Bronchial epithelial cell (primary cell): ENCODE measurements around the gene PCCA. TPM values are rescaled to one million over a fixed set of nuclear protein-coding genes. Genes with fewer than 3 reads are reported as not detected.

Experiments used
- DNase-seq: peaks from one replicate; pipeline ENCODE4 v3.0.0-alpha.2; 2010; ENCODE audit warnings: low read depth
- FAIRE-seq: peaks from 2 replicates; lab custom pipeline; 2011; peaks lifted over from hg19 to GRCh38; lab: Jason Lieb, UNC
- H3K27me3 ChIP-seq: 2 replicates; pipeline ENCODE4 v1.5.1; 2011; ENCODE audit warnings: low read length; ENCODE audit not compliant: control insufficient read depth, insufficient read depth
- H3K36me3 ChIP-seq: 2 replicates; pipeline ENCODE4 v1.5.1; 2011; ENCODE audit warnings: low read length; ENCODE audit not compliant: control insufficient read depth, insufficient read depth
- H3K4me3 ChIP-seq: 2 replicates; pipeline ENCODE4 v1.5.1; 2011; ENCODE audit warnings: mild to moderate bottlenecking, low read depth, low read length, control low read depth
- total RNA-seq: library from RNA; depleted of rRNA; stranded (reverse); fragments of >200 nt; gene quantifications from 2 replicates; pipeline ENCODE4 v1.2.1, GENCODE V29; 2014
- TF ChIP-seq, protein P1 (sequence below): IDR thresholded peaks from 2 replicates; pipeline ENCODE4 v1.5.1; 2011; ENCODE audit warnings: mild to moderate bottlenecking, moderate library complexity, low read length, control low read depth, inconsistent platforms; ENCODE audit not compliant: insufficient read depth, severe bottlenecking

PCCA gene
- total RNA-seq, 1 donor from 2014 or later, result 27.1 TPM

DNA sequence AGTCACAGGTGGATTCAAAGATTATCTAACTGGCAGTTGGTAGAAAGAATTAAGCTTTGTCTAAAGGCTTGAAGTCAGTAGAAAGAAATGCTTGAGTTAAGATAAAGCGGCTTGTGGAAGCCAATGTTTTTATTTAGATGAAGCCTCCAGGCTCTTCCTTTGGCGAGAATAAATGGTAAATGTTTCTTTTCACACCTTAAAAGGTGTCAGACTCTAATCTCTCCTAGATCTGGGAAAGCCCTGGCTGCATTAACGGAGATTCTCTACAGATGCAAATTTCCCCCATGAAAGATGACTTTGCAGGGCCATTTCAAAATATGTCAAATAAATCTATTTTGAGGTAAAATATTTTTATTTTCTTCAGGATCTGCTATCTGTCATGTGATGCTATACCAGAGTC lies 37.8 kb upstream of the PCCA start:
- TF ChIP-seq, protein P1, sequence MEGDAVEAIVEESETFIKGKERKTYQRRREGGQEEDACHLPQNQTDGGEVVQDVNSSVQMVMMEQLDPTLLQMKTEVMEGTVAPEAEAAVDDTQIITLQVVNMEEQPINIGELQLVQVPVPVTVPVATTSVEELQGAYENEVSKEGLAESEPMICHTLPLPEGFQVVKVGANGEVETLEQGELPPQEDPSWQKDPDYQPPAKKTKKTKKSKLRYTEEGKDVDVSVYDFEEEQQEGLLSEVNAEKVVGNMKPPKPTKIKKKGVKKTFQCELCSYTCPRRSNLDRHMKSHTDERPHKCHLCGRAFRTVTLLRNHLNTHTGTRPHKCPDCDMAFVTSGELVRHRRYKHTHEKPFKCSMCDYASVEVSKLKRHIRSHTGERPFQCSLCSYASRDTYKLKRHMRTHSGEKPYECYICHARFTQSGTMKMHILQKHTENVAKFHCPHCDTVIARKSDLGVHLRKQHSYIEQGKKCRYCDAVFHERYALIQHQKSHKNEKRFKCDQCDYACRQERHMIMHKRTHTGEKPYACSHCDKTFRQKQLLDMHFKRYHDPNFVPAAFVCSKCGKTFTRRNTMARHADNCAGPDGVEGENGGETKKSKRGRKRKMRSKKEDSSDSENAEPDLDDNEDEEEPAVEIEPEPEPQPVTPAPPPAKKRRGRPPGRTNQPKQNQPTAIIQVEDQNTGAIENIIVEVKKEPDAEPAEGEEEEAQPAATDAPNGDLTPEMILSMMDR, result no peak
- Histone ChIP-seq H3K36me3 (no peaks in the 10 kb centered on the region), H3K4me3 (no peak overlapping the region), H3K27me3 (no peaks in the 10 kb centered on the region)
- DNase-seq (no peak), FAIRE-seq (no peak)

DNA sequence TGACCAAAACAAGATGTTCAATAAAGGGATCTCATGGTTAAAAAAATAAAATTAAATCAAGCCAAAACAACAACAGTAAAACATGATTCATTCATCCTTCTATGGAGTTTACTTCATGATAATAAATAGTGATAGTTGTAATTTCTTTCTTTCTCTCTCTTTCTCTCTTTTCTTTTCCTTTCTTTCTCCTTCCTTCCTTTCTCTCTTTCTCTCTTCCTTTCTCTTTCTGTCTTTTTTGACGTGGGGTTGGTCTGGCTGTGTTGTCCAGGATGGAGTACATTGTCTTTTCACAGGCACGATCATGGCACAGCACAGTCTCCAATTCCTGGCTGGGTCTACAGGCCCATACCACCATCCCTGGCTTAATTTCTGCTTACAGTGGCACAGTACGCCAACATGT lies 29.1 kb upstream of the PCCA start:
- Histone ChIP-seq H3K27me3 (no peaks in the 10 kb centered on the region), H3K4me3 (no peak overlapping the region), H3K36me3 (no peaks in the 10 kb centered on the region)
- DNase-seq, result no peak
- TF ChIP-seq, protein P1, result no peak
- FAIRE-seq, result no peak

DNA sequence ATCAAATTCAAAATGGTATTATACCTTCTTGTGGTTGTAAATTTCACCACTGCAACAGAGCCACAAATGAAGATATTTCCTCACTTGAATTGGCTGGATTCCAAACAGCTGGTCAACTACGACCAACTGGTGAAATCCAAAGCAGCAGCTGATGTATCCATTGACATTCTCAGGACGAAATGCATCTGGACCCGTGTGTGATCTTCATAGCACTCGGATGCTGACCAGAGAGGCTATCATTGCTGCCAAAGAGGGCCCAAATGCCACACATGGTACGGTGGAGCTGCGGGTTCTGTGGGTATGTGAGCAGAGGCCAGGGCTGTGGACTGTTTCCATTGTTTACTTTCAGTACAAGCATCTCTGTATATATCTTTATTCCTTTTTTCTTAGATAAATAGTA lies 25.6 kb upstream of the PCCA start:
- no peaks in the 10 kb centered on the region for H3K36me3 ChIP-seq
- TF ChIP-seq, protein P1, result no peak
- no peak overlapping the region for H3K4me3 ChIP-seq
- DNase-seq (no peak), FAIRE-seq (no peak)
- no peaks in the 10 kb centered on the region for H3K27me3 ChIP-seq

DNA sequence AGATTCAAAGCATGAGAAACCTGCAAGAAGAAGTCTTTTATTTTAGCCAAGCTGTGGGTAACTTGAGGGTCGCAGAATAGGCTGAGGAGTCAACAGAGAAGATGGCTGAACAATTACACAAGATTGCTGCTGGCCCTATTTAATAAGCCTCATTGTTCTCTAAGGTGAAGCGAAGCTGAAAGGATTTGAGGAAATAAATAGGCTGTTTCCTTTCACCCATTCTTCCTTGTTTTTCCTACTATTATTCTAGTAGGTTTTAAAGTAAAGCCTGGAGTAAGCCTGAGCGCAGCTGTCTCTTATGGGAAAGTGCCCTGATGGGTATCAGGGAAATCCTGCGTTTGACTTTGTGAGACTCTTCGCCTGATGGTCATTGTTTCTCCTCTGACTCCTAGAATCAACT lies 25.0 kb upstream of the PCCA start:
- H3K4me3 ChIP-seq, result no peak overlapping the region
- no peaks in the 10 kb centered on the region for H3K36me3 ChIP-seq
- H3K27me3 ChIP-seq, result no peaks in the 10 kb centered on the region
- DNase-seq (no peak), FAIRE-seq (no peak)
- TF ChIP-seq, protein P1, result no peak

DNA sequence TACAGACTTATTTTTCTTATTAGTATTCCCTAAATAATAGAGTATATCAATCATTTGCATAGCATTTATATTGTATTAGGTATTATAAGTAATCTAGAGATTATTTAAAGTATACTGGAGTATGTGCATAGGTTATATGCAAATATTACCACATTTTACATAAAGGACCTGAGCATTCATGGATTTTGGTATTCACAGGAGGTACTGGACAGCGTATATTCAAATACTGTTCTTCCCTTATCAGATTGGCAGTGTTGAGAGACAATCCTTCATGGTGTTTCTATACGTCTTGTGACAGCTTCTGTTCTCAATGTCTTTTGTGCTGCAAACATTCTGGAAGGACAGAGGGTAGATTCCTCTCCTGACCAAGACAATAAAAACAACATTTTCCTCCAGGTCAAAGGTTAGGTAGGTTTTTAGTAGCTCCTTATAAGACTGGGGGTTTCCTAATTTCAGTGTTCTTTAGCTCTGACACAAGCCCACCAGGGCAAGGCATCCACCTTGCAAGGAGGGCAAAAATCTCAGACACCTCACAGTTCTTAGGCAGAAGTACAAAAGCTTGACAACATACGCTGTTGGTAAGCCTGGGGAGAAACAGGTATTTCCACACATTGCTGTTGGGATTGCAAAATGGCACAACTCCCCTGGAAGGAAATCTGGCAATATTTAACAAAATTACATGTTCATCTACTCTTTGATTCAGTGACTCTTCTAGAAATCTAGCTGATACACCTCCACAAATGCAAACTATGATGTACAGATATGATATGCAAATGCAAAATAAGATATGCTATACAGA lies 20.6 kb upstream of the PCCA start:
- TF ChIP-seq, protein P1, result no peak
- H3K36me3 ChIP-seq, result no peaks in the 10 kb centered on the region
- FAIRE-seq, result no peak
- H3K27me3 ChIP-seq, result no peaks in the 10 kb centered on the region
- no peak overlapping the region for H3K4me3 ChIP-seq
- no peak for DNase-seq

DNA sequence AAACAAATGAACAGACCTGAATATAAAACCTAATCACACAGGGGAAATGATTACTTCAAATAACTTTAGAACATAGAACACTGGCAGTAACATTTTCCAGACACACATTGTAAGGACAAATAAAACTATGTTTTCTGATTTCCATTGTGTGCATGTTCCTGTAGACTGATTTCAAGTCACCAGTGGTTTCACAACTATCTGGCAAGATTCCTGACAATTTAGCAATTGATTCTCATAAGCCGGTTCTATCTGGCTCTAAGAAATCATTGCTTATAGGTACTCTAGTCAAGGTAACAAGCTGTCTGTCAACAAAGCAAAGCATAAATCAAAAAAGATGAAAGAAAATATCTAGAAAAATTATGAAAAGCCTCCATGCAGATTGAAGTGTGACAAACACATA lies 19.6 kb upstream of the PCCA start:
- Histone ChIP-seq H3K36me3 (no peaks in the 10 kb centered on the region), H3K4me3 (no peak overlapping the region), H3K27me3 (no peaks in the 10 kb centered on the region)
- FAIRE-seq (no peak), DNase-seq (peak; percentile 76)
- TF ChIP-seq, protein P1, result no peak
